Neural progenitor cell (in vitro differentiated cells): ENCODE measurements around the gene NBEA.

Experiments used
- CTCF ChIP-seq: fragments of 200-600 bp; sonication (generic); IDR thresholded peaks from 2 replicates; pipeline ENCODE4 v1.5.1; 2017; ENCODE audit warnings: antibody characterized with exemption, mild to moderate bottlenecking
- EZH2phosphoT487 ChIP-seq: fragments of 200-600 bp; sonication (generic); IDR thresholded peaks from 2 replicates; pipeline ENCODE4 v1.6.1; 2017; ENCODE audit warnings: antibody characterized with exemption

- TF ChIP-seq CTCF (no peak), EZH2phosphoT487 (no peak)
Observed at GRCh38 chr13:35392768-35393167, 450.7 kb downstream of the NBEA start.
